PC-9 (cell line): ENCODE results near the gene AIPL1. TPM values are rescaled to one million over a fixed set of nuclear protein-coding genes. Genes with fewer than 3 reads are reported as not detected.

Experiments
- BruUV-seq: library from RNA; stranded (reverse); fragments of 400-500 nt; replicated peaks from 2 replicates; lab custom pipeline; 2021; lab: Mats Ljungman, UMichigan
- CTCF ChIA-PET: fragments of 300-600 bp; sonication (Branson Sonifier 250); formaldehyde crosslinking; loops from one replicate; lab custom pipeline; 2022; ENCODE audit warnings: antibody characterized with exemption; lab: Charles Lee
- POLR2A ChIA-PET: fragments of 300-600 bp; sonication (Branson Sonifier 250); formaldehyde crosslinking; loops from one replicate; lab custom pipeline; 2022; ENCODE audit warnings: antibody characterized with exemption; ENCODE audit not compliant: unreplicated experiment; lab: Charles Lee
- DNase-seq, 2 experiments: peaks; one replicate each; pipeline versions ENCODE4 v3.0.0 to v3.0.0-alpha.2; 2015 to 2022; ENCODE audit warnings: mixed read lengths in 1 of 2
- H2AFZ ChIP-seq: fragments of 200-600 bp; sonication (generic); 2 replicates; pipeline ENCODE4 v1.8.1; 2017; ENCODE audit warnings: antibody characterized with exemption
- H3F3A ChIP-seq: fragments of 200-600 bp; sonication (generic); 2 replicates; pipeline ENCODE4 v1.8.1; 2017; ENCODE audit warnings: antibody characterized with exemption, mild to moderate bottlenecking, low read depth; ENCODE audit not compliant: insufficient read depth
- H3K27ac ChIP-seq: fragments of 200-600 bp; sonication (generic); 2 replicates; pipeline ENCODE4 v1.6.1; 2016; ENCODE audit warnings: mixed run types
- H3K27me3 ChIP-seq: fragments of 200-600 bp; sonication (generic); 2 replicates; pipeline ENCODE4 v1.6.1; 2016; ENCODE audit warnings: low read depth, mixed run types; ENCODE audit not compliant: insufficient read depth
- H3K36me3 ChIP-seq: fragments of 200-600 bp; sonication (generic); 2 replicates; pipeline ENCODE4 v1.6.1; 2016; ENCODE audit warnings: low read depth, mixed run types
- H3K4me1 ChIP-seq: fragments of 200-600 bp; sonication (generic); replicated peaks from 2 replicates; pipeline ENCODE4 v1.6.1; 2016; ENCODE audit warnings: mixed run types; ENCODE audit not compliant: insufficient read depth
- H3K4me2 ChIP-seq: fragments of 200-600 bp; sonication (generic); 2 replicates; pipeline ENCODE4 v1.6.1; 2017; ENCODE audit warnings: mixed run types
- H3K4me3 ChIP-seq: fragments of 200-600 bp; sonication (generic); 2 replicates; pipeline ENCODE4 v1.6.1; 2016; ENCODE audit warnings: mixed run types
- H3K79me2 ChIP-seq: fragments of 200-600 bp; sonication (generic); 2 replicates; pipeline ENCODE4 v1.6.1; 2017; ENCODE audit warnings: low read depth, mixed run types
- H3K9me2 ChIP-seq: fragments of 200-600 bp; sonication (generic); 2 replicates; pipeline ENCODE4 v1.8.1; 2017; ENCODE audit warnings: mild to moderate bottlenecking; ENCODE audit not compliant: insufficient read depth
- H3K9me3 ChIP-seq: fragments of 200-600 bp; sonication (generic); 2 replicates; pipeline ENCODE4 v1.8.1; 2016; ENCODE audit warnings: low read depth; ENCODE audit not compliant: insufficient read depth
- H4K20me1 ChIP-seq: fragments of 200-600 bp; sonication (generic); 2 replicates; pipeline ENCODE4 v1.8.1; 2017; ENCODE audit not compliant: insufficient read depth
- CTCF ChIP-seq: fragments of 200-600 bp; sonication (generic); conservative IDR thresholded peaks from 2 replicates; pipeline ENCODE4 v1.6.1; 2017; ENCODE audit warnings: mixed run types, antibody characterized with exemption, mild to moderate bottlenecking, moderate library complexity
- EZH2 ChIP-seq: fragments of 200-600 bp; sonication (generic); IDR thresholded peaks from 2 replicates; pipeline ENCODE4 v1.8.0; 2017; ENCODE audit warnings: antibody characterized with exemption, low read depth
- intact Hi-C: fragments of 100-400 bp; cut with micrococcal nuclease; formaldehyde crosslinking; loops from one replicate; pipeline ENCODE4 v1.10.0; 2022; ENCODE audit not compliant: unreplicated experiment
- total RNA-seq: library from RNA; stranded (reverse); gene quantifications from 2 replicates; pipeline ENCODE4 v1.2.3, GENCODE V29; 2021

The AIPL1 gene
- total RNA-seq, 1 experiment from 2014 or later, result not detected

DNA sequence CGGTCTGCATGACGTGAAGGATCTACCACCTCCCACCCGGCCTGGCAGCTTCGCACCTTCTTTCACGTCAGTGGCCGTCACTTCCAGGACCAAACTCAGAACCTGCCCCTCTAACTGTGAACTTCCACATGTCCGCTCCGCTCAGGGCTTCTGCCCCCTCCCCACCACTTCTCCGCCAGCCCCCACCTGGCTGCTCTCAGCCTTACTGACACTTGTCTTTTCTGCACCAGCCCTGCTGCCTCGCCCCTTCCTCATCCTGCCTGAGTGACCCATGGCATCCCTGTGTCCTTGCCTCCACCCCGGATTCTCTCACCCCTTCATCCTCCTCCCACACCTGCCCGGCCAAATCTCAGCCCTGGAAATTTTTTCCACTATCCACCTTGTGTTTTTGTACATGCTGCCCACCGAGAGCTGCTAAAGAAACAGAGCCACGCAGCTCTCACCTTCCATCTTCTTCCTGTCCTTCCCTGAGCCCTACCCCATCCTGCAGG lies 23.6 kb upstream of the AIPL1 start:
- Histone ChIP-seq H3K27ac (no peak overlapping the region), H3K27me3 (no peaks in the 10 kb centered on the region)

DNA sequence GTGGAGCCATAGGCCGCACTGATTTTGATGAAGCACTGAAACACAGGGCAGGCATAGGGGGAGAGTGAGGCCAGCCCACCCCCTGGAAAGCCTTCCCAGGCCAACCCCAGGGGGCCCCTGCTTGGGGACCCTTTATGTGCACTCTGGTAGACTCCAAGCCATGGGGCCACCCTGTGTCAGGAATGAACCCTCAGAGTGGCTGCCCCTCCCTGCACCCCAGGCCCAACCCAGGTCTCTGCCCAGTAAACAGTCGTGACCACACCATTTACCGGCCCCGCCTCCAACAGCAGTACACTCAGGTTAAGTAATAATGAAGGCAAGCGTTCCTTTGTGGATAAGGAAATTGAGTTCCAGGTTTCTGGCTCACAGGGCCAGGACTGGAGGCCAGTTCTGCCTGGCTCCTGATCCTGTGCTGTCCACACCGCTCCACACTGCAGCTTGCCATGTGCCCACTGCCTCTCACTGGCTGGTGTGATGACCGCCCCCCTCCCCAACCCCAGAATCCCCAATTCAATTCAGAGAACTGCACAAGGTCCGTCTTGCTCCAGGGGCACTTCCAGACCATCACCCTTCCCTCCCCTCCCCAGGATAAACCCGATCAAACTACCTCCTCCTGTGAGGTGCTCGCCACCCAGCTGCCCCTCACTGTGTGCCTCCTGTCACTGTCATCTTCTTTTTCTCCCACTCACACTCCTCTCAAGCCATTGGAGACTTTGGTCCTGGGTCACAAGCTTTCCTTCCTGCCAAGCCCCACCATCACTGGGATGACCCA lies 23.0 kb upstream of the AIPL1 start:
- Histone ChIP-seq H3F3A (peaks cover 14% of the 10 kb centered on the region), H3K79me2 (no peaks in the 10 kb centered on the region), H3K4me3 (no peak overlapping the region), H3K27ac (no peak overlapping the region), H3K4me1 (peaks cover 12% of the 10 kb centered on the region), H2AFZ (no peak overlapping the region), H3K4me2 (no peak overlapping the region), H3K9me2 (no peaks in the 10 kb centered on the region), H3K27me3 (no peaks in the 10 kb centered on the region), H4K20me1 (no peaks in the 10 kb centered on the region), H3K9me3 (no peaks in the 10 kb centered on the region), H3K36me3 (no peaks in the 10 kb centered on the region)
- no peak for TF ChIP-seq CTCF
- TF ChIP-seq EZH2, result no peak
- ChIA-PET CTCF (no interaction called here), POLR2A (interaction anchor here (0.6 kb wide), 1 partner anchor 49 kb away, joined by 3 read pairs; no protein-coding TSS in a partner anchor)
- BruUV-seq, result no TSS peak
- peak in 1 of 2 experiments; percentile 57 for DNase-seq
- intact Hi-C loops, result loop anchor here (1.0 to 5.0 kb wide), 3 partner anchors 49 to 184 kb away; partner anchors contain the start of genes KIAA0753 and TXNDC17

More for the DNA sequence above, 23.6 kb upstream of the AIPL1 start:
- BruUV-seq, result no TSS peak
- DNase-seq, result no peak
- no peak overlapping the region for H3K4me2 ChIP-seq
- CTCF ChIA-PET, result no interaction called here
- TF ChIP-seq EZH2, result no peak
- TF ChIP-seq CTCF, result no peak
- H3K4me3 ChIP-seq, result no peak overlapping the region
- H3K4me1 ChIP-seq, result peaks cover 12% of the 10 kb centered on the region
- intact Hi-C loops, result loop anchor here (5.0 kb wide), 1 partner anchor 184 kb away; the partner anchor contains the start of genes KIAA0753 and TXNDC17
- no peaks in the 10 kb centered on the region for H3K9me2 ChIP-seq
- H4K20me1 ChIP-seq, result no peaks in the 10 kb centered on the region
- H3F3A ChIP-seq, result peaks cover 14% of the 10 kb centered on the region
- H3K36me3 ChIP-seq, result no peaks in the 10 kb centered on the region
- H2AFZ ChIP-seq, result no peak overlapping the region
- POLR2A ChIA-PET, result interaction anchor here (0.6 kb wide), 1 partner anchor 48 kb away, joined by 3 read pairs; no protein-coding TSS in a partner anchor
- no peaks in the 10 kb centered on the region for H3K9me3 ChIP-seq
- no peaks in the 10 kb centered on the region for H3K79me2 ChIP-seq

DNA sequence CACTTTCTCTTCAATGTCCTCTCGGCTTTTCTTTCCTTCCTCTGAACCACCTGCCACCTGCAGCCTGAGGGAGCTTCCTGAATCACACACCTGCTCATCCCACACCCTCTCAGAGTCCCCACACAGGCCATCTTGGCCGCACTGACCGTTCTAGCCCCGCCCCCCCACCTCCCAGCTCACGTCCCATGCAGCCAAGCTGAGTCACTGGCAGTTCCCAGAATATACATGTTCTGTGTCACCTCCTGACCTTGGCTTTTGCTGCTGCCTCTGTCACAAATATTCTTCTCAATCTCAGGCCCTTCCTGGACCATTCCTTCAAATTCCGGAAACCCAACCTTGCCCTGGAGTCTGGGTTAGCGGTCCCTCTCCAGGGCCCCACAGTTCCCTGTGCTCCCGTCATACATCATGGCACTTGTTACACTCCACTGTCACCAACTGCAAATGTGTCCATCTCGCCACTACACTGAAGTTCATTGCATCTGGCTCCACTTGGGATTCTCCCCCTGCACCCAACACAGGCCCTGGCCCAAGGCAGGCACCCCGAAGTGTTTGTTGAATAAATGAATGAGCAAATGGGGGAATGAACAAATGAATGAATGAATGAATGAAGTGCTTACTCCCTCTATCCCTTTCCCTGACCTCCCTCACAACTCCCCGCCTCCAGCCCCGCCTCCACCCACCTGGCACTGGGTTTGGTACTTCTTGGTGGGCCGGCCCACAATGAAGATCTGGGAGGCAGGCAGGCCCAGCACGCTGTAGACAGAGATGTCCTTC lies 22.2 kb upstream of the AIPL1 start:
- 0 out of 2 replicates have a peak overlapping the region, but pooled peaks have one; percentile 11 for H3K4me2 ChIP-seq
- peaks cover 12% of the 10 kb centered on the region for H3K4me1 ChIP-seq
- H3K9me3 ChIP-seq, result no peaks in the 10 kb centered on the region
- H3K4me3 ChIP-seq, result no peak overlapping the region
- no peaks in the 10 kb centered on the region for H3K27me3 ChIP-seq
- H3K9me2 ChIP-seq, result no peaks in the 10 kb centered on the region
- H2AFZ ChIP-seq, result no peak overlapping the region
- POLR2A ChIA-PET, result interaction anchor here (0.5 to 0.9 kb wide), 2 partner anchors 16 to 35 kb away, joined by 3 to 7 read pairs; no protein-coding TSS in a partner anchor
- TF ChIP-seq CTCF, result no peak
- no peak for TF ChIP-seq EZH2
- DNase-seq, result peak; percentile 53 to 67
- H3F3A ChIP-seq, result peaks cover 14% of the 10 kb centered on the region
- H3K27ac ChIP-seq, result no peak overlapping the region
- intact Hi-C loops, result loop anchor here (1.0 to 5.0 kb wide), 3 partner anchors 50 to 185 kb away; partner anchors contain the start of genes KIAA0753 and TXNDC17
- BruUV-seq, result no TSS peak
- H3K36me3 ChIP-seq, result no peaks in the 10 kb centered on the region
- H4K20me1 ChIP-seq, result no peaks in the 10 kb centered on the region
- no peaks in the 10 kb centered on the region for H3K79me2 ChIP-seq
- CTCF ChIA-PET, result no interaction called here
